Activated CD4-positive, CD25-positive, alpha-beta regulatory T cell (primary cell): ENCODE data around the gene RGS7.

Source experiments
- DNase-seq, 4 experiments: peaks; one replicate each; lab custom pipeline; 2025; lab: John Stamatoyannopoulos, UW

The RGS7 gene

DNA sequence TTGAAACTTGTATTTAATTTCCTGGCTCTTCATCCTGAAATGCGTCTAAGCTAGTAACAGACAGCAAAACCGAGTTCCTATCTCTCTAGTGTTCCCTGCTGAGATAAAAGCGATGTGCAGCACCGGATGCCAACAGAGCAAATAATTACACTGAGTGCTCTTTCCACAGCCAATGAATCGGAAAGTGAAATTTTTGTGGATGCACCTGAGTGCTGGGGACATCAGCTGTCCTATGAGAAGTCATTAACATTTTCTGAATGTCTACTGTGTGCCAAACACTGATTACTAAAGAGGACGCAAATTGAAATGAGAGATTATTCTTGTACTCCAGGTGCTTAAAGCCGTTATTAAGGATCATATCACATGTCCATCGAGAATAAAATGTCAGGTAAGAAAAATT lies 278.0 kb downstream of the RGS7 start:
- no peak for DNase-seq

DNA sequence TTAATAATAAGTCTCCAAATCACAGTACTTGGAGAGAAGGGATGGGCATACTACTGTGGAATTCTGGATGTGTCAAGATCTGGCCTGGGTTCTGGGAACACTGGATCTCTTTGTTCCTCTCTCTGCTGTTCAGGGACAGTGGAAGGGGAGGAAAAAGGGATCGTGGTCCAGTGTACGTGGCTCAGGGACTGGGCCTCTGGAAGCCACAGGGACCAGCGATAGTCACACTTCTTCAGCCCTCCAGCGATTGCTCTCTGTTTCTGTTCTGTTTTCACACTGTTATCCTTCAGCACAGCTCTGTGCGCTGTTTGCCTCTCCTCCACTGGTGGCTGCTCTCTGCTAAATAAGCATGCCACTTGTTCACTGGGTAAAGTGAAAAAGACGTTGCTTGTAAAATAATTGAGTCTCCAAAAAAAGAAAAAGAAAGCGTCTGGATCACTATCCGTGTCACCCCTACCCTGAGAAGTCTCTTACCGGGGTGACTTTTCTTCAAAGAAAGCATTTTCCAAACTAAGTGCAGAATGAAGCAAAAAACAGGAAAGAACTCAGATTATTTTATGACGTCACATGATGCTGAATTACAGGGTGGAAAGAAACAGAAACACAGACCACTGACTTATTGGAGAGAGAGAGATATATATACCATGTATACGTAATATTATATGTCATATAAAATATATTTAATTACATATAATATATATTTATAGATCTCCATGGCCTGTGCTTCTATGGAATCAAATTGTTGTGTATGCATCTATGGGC lies 279.4 kb downstream of the RGS7 start:
- no peak for DNase-seq

DNA sequence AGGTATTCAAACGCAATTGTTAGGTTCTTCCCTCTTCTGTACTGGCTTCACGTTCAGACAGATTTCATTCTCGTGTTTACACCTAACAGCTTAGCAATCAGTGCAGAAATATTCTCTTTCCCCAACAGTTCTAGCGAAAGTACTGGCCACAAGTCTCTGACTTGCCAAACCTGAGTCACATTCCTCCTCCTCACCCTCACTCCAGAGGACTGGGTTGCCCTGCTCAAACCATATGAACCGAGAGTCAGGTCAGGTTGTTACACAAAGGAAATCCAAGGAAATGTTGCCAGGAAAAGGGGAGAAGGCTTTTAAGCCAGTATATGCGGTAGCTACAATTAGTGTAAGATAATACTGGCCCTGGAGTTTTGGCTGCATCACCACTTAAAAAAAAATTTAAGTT lies 282.5 kb downstream of the RGS7 start:
- no peak for DNase-seq

DNA sequence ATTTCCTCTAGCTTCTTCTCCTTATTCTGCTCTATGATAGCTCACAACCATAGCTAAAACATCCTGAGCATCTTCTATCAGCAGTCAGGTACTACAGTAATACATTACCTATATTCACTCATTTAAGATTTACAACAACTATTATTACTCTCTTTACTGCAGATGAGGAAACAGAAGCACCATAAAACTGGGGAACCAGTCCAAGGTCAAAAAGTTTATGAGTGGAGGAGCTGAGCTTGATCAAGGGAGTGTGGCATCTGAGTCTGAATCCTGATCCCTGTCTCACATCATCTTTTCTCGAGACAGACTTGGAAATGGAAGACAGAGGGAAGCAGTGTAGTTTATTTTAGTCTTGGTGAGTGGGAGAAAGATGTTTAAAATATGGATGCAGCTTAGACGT lies 288.6 kb downstream of the RGS7 start:
- no peak for DNase-seq

DNA sequence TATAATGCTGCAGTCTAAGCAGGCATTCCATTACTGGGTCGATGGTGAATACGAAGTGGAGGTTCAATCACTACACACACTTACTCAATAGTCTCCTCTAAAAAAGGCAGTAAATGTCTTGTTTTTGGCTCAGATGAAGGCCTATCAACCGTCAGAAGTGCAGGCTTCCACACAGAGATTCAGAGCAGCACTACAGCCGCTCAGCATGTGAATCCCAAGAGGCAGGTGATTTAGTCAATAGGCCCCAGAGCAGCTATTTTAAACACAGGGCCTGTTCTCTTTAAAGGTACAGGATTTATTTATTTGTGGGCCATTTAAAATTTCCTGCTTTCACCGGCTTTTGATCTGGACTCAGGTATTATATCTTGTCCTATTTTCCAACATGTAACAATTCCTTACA lies 293.7 kb downstream of the RGS7 start:
- DNase-seq: no peak

DNA sequence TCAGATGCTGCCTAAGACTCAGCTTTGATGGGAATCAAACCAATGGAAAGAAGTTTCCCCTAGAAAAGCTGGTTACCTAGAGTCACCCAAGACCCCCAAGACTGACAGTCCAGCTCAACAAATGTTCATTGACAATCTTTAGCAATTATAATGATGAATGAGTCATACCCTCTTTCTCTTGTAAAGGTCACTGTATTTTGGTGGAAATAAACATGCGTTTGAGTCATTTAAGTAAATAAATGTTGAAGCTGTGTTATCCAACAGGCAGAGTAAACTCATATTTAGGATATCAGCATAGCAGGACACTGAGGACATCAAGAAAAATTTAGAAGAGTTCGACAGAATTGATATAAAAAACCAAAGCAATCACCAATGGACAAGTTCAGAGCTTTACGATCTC lies 295.9 kb downstream of the RGS7 start:
- DNase-seq: no peak

DNA sequence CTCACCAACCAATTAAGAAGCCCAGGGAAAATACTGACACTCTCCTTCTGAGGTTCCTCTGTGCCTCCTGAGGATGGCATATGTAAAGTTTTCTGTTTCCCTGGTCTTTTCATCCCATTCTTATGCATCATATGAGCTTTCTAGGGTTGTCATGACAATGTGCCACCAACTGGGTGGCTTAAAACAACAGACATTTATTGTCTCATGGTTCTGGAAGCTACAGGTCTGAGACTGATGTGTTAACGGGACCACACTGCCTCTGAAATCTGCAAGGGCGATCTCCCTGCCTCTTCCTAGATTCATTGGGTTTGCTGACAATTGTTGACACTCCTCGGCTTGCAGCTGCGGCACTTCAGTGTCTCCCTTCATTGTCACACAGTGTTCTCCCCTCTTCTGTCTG lies 308.4 kb downstream of the RGS7 start:
- DNase-seq: no peak

DNA sequence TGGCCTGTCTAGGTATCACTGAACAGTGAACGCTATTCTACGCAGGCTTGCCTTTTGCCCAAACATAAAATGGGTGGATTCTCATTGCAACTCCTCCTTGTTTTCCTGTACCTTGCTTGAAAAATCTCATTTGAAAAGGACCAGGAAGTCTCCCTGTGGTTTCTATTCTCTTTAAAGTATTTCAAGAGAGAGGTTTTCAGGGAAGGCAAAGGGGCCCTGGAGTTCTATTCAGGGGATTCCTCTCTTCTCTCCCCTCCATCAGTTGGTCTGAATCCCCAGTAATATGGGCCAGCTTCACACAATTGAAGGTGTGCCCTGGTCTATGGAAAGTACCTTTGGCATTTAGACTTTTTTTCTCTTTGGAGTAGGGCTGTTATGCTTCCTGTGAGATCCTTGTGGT lies 311.3 kb downstream of the RGS7 start:
- DNase-seq: no peak

DNA sequence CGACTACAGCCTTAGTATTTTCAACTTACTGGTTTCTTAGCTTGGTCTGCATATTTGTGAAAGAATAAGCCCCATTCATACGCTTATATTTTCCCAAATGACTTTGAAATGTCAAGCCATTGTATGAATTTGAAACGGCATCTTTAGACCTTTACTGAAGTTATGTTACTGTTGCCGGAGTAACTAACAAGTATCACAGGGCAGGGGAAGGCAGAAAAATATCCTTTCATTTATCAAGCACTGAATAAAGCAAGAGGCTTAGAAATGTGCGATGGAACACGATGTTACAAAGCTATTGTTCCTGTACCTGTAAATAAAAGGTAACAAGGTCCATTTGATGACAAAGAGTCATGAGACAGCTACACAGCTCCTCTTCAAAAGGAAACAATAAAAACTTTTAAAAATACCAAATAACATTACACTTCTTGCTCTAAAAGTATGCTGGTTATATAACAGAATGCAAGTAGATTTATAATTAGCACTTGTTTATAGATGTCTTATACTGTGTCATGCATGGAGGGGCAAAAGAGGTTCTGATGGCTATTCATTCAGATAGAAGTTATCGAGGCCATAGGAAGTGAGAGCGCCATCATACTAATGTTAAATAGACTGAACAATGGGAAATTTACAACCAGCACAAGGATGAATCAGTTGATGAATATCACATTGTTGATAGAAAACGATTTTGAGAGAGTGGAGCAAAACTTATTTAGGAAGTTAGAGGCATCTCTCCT lies 322.6 kb downstream of the RGS7 start:
- no peak for DNase-seq

DNA sequence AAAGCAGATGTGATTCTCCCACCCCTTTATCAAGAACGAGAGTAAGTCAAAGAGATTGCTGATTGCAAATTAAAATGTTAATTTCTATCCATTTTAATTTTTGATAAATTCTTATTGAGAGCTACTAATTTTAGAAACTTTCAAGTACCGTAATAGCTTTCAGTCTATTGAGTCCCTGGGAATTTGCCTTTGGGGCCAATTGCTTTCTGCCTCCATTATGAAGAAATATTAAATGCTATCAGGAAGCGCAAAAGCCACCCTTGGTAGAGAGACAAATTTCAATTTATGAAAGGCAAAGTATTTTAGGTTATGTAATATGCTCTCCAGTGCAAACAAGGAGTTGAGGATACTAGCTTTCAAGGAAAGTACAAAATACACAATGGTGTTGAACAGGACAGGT lies 332.2 kb downstream of the RGS7 start:
- DNase-seq: no peak

DNA sequence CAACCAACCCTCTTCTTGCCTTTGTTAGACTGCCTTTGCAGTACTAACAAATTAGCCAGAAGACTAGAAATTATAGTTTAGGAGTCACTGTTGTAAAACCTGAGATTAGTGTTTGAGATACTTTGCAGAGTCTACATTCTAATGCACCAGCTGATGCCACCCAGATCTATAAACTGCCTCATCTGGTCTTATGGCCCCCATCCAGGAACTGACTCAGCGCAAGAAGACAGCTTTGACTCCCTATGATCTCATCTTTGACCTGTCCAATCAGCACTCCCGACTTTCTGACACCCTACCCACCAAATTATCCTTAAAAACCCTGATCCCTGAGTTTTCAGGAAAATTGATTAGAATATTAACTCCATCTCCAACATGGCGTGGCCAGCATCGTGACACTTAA lies 334.6 kb downstream of the RGS7 start:
- DNase-seq: no peak

DNA sequence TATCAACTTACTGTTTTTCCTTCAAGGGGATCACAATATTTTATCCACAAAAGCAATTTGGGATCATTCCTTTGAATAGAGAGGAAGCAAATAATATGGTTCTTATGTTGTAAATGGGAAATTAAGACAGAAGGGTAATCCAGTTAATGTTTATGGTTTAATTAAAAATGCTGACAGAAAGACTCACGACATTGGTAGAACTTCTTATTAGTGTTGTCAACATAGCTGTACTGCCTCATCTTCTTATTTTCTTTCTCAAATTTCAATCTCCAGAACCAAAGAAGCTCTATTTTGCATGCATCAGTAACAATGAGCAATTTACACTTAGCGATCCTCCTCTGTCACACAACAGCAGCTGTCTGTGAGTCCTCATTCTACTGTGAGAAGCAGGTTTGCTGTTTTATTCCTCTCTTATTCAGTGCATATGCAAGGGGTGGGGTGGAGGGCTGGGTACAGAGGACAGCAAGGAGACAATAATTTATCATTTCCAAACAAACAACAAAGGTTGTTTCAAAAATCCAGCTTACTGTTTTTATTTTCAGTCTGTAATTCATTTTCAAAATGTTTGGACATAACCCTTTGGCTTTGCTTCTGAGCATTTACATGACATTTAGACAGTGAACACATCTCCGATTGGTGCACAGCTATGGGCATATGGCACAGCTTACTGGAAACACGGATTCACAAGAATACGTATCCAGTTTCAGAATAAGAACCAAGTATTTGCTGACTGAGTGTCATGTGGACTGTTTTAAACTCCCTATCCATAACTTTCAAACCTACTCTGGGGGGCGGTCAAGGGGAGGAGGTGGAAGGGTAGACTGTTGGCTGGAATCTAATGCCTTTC lies 335.9 kb downstream of the RGS7 start:
- DNase-seq: no peak

DNA sequence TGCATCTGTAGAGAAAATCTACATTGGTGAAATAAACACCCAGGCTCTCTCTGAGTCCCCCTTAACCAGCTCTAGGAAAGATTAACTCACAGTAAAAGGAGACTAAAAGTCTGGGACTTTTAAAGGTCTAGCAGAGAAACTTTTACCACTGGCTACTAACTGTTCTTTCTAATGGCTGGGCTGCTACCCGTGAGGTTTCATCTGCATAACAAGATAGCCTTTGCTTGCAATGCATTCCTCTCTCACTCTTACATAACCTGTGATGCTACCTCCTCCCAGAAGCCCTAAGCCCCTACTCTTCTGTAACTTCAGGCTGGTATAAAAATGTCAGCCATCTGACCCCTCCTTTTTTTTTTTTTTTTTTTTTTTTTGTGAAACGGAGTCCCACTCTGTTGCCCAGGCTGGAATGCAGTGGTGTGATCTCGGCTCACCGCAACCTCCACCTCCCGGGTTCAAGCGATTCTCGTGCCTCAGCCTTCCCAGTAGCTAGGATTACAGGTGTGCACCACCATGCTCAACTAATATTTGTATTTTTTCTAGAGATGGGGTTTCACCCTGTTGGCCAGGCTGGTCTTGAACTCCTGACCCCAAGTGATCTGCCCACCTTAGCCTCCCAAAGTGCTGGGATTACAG lies 344.2 kb downstream of the RGS7 start:
- DNase-seq: no peak

DNA sequence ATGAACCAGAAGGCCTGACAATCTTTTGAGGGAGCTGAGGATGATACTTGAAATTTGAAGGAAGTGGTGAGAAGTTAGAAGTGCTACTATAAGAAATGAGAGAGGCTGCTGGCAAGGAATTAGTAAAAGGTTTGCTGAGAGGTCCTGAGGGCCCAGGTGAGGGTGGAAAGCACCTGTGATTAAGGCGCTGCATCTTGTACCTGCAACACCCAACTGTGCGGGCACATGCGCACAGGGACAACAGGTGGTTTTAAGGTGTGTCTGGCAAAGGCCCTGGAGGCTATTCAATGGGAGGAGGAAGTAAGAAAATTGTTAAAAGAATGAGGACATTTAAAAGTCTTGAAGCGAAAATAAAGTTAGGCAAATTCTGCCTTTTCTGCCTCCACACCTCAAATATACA lies 349.3 kb downstream of the RGS7 start:
- no peak for DNase-seq

DNA sequence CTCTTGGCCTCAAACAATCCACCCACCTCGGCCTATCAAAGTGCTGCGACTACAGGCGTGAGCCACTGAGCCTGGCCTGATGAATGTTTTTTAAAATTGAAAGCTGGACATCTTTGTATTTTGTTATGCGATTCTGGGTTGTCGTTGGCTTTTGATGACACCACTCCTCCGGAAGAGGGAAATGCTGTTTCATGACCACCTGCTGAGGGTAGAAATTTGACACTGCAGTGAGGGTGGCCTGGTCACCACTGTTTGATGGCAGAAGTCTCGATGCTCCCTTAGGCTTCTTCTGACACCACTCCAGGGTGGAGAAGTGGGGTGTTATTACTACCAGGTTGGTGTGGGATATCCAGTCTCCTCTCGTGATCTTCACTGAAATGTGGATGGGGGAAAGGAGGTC lies 357.2 kb downstream of the RGS7 start:
- no peak for DNase-seq

DNA sequence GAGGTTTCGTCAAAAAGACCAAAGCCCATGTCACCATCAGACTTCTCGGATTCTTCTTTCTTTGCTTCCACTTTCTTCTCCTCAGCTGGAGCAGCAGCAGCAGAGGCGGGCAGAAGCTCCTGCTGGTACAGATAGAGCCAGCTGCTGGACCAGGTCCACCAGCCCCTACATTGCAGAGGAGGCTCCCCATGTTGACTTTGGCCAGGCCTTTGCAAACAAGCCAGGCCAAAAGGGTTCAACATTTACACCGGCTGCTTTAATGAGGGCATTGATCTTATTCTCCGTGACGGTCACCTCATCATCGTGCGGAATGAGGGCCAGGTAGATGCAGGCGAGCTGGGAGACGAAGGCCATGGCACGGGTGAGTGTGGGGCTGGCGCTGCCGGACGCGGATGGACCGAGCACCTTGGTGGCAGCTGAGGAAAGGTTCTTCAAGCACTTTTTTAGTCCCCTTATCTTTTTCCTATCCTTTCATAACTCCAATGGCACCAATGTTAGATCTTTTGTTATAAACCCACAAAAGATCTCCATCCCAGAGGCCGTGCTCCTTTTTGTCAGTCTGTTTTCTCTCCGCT lies 358.5 kb downstream of the RGS7 start:
- DNase-seq: no peak

DNA sequence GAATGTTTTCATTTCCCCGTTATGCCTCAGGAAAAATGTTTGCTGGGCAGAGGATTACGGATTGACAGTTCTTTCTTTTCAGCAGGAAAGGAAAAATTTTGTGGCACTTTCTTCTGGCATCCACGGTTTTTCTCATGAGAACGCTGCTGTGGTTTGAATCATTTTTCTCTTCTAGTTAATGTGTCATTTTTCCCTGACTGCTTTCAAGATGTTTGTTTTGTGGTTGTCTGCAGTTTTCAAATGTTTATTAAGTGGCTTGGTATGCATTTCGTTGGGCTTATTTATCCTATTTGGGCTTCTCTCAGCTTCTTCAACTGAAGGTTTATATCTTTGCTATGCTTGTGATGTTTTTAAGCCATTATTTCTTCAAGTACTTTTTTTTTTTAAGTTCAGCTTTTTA lies 359.0 kb downstream of the RGS7 start:
- DNase-seq: no peak

DNA sequence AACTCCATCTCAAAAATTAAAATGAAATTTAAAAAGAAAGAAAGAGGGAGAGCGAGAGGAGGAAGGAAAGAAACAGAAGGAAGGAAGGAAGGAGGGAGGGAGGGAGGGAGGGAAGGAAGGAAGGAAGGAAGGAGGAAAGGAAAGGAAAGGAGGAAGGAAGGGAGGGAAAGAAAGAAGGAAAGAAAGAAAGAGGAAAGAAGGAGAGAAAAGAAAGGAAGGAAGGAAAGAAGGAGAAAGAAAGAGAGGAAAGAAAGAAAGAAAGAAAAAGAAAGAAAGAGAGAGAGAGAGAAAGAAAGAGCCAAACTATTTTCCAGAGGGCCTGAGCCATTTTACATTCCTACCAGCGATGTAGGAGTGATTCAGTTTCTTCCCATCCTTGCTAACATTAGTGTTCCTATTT lies 364.0 kb downstream of the RGS7 start:
- DNase-seq: no peak

DNA sequence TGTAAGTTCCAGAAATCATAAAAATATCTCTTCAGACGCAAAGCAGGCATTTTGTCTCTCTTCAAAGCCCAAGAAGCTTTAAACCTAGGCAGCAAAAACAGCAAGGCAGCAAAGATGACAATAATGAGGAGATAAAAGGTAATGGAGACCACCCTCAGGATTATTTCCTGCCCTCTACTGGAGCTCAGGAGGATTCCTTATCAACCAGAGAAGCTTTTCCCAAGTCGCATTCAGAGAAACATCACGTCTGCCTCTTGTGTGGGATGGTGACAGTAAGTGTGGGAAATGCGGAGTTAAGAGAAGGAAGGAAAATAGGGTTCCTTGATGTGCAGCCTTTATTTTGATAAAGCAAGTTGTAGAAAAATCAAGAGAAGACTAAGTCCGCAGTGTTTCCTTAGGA lies 365.8 kb downstream of the RGS7 start:
- DNase-seq: no peak

DNA sequence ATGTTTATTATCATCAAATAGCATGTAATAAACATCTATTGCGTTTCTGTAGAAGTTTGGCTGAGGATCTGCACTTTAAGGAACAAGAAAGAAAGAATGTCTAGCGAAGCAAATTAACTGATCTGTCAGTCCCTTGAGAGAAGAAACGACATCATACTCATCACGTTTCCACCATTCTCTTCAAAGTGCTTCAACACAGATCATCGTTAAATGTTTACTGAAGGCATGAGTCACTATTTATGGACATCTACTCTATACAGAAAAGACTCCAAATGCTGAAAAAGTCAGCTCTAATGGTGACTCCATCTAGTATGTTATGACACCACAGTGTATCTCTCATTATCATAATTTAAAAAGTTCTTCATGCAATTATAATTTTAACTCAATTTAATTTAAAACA lies 369.1 kb downstream of the RGS7 start:
- no peak for DNase-seq

DNA sequence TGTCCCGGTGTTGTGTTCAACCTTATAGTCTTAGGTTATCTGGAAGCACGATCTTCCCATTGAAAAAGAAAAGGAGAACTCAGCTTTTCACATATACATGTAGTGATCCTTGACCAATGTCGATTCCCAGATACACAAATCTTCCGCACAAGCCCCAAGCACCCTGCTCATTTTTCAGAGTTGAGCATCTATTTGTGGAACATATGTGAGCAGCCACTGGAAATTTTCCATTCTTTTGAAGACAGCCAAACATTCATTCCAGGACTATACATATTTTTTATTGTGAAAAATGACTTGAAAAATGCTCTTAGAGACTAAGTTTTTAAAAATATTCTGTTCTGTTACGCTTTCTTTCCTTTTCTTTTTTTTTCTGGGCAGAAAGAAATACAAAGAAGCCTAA lies 371.9 kb downstream of the RGS7 start:
- no peak for DNase-seq

DNA sequence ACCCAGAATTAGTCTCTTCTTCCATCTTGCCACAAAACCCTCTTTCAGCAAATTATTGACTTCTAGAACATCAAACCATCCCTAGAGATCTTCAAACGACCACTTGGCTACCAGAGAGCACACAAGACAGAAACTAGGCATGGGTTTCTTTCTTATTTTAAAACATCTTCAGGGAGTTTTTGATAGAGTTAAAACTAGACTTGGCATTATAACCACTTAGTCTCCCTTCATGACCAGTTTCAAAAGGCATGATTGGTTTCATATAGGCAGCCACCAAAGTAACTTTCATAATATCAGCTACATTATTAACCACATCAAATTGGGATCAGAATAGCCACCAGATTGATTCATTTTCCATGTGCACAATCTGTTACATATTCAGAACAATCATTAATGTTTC lies 376.7 kb downstream of the RGS7 start:
- DNase-seq: no peak
